ENCODE measurements around the gene FANCD2OS.
A peak's percentile ranks its signal among the peaks of the same experiment; 100 is the strongest.

The FANCD2OS gene, protein sequence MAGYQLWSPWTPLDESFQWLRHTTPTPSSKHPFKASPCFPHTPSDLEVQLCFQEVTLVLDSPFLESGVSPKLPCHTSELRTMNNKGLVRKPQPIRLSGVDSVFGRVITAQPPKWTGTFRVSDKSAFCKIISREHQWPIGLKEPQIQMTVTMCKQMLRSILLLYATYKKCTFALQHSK

DNA sequence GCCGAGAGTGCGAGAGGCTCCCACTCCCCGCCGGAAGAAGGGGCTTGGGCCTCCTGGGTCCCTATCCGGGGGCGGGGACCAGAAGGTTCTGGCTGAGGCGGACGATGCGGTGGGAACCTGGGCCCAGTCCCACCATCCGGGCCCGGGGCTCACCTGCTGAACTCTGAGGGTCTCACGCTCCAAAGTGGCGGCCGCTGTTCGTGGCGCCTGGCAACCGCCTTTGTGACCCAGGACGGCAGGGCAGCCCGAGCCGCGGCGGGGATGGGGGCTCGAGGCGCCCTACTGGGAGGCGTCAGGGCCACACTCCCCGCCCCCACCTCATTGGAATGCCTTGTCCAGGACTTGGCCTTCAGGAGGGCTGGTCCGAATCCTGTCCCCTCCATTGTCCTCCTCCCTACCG is at the start of gene FANCD2OS:
Gene FANCD2OS (minus strand): TSS at position 165 of the 400 bp plus-strand sequence. CDS start 3,481 bp downstream, outside the sequence.
- H3K27me3 ChIP-seq (ENCODE audit: control insufficient read depth, insufficient read depth, low read length), result no peaks in the 10 kb centered on the region
- H3K36me3 ChIP-seq (ENCODE audit: control insufficient read depth, insufficient read depth, low read length), result no peaks in the 10 kb centered on the region
- H3K4me3 ChIP-seq (ENCODE audit: low read depth, low read length), result no peak within 1 kb of the TSS
- no peak within 1 kb of the TSS for H3K9ac ChIP-seq (ENCODE audit: low read depth, low read length)
- H3K4me1 ChIP-seq (ENCODE audit: control insufficient read depth, insufficient read depth, low read length), result no peaks in the 10 kb centered on the region
- no peaks in the 10 kb centered on the region for H3K9me3 ChIP-seq (ENCODE audit: control insufficient read depth, insufficient read depth, low read length)

GRCh38 chr3:10157031-10157430 is 49.0 kb upstream of the FANCD2OS start:
- Histone ChIP-seq H3K4me3 (ENCODE audit: low read depth, low read length) (no peak overlapping the region), H3K27me3 (ENCODE audit: control insufficient read depth, insufficient read depth, low read length) (no peaks in the 10 kb centered on the region), H3K36me3 (ENCODE audit: control insufficient read depth, insufficient read depth, low read length) (no peaks in the 10 kb centered on the region), H3K4me1 (ENCODE audit: control insufficient read depth, insufficient read depth, low read length) (no peaks in the 10 kb centered on the region), H3K9ac (ENCODE audit: low read depth, low read length) (no peak overlapping the region), H3K9me3 (ENCODE audit: control insufficient read depth, insufficient read depth, low read length) (no peaks in the 10 kb centered on the region)

GRCh38 chr3:10155658-10156057 is 47.6 kb upstream of the FANCD2OS start:
- Histone ChIP-seq H3K4me1 (ENCODE audit: control insufficient read depth, insufficient read depth, low read length) (no peaks in the 10 kb centered on the region), H3K9me3 (ENCODE audit: control insufficient read depth, insufficient read depth, low read length) (no peaks in the 10 kb centered on the region), H3K9ac (ENCODE audit: low read depth, low read length) (no peak overlapping the region)

DNA sequence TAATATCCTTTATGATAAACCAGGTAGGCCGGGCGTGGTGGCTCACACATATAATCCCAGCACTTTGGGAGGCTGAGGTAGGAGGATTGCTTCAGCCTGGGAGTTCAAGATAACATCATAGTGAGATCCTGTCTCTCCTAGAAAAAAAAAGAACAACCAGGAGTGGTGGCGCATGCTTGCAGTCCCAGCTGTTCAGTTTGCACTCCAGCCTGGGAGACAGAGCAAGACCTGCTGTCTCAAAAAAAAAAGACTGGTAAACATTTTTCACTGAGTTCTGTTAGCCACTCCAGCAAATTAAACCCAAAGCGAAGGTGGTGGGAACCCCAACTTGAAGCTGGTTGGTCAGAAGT is 47.0 kb upstream of the FANCD2OS start:
- Histone ChIP-seq H3K4me3 (ENCODE audit: low read depth, low read length) (no peak overlapping the region), H3K4me1 (ENCODE audit: control insufficient read depth, insufficient read depth, low read length) (no peaks in the 10 kb centered on the region), H3K9ac (ENCODE audit: low read depth, low read length) (no peak overlapping the region), H3K36me3 (ENCODE audit: control insufficient read depth, insufficient read depth, low read length) (peaks cover 5% of the 10 kb centered on the region), H3K27me3 (ENCODE audit: control insufficient read depth, insufficient read depth, low read length) (no peaks in the 10 kb centered on the region), H3K9me3 (ENCODE audit: control insufficient read depth, insufficient read depth, low read length) (no peaks in the 10 kb centered on the region)

More at GRCh38 chr3:10155658-10156057, 47.6 kb upstream of the FANCD2OS start:
- Histone ChIP-seq H3K27me3 (ENCODE audit: control insufficient read depth, insufficient read depth, low read length) (no peaks in the 10 kb centered on the region), H3K36me3 (ENCODE audit: control insufficient read depth, insufficient read depth, low read length) (peaks cover 3% of the 10 kb centered on the region), H3K4me3 (ENCODE audit: low read depth, low read length) (no peak overlapping the region)

- no peaks in the 10 kb centered on the region for H3K27me3 ChIP-seq (ENCODE audit: control insufficient read depth, insufficient read depth, low read length)
- no peak overlapping the region for H3K4me3 ChIP-seq (ENCODE audit: low read depth, low read length)
- no peaks in the 10 kb centered on the region for H3K9me3 ChIP-seq (ENCODE audit: control insufficient read depth, insufficient read depth, low read length)
- H3K36me3 ChIP-seq (ENCODE audit: control insufficient read depth, insufficient read depth, low read length), result peaks cover 11% of the 10 kb centered on the region
- no peak overlapping the region for H3K9ac ChIP-seq (ENCODE audit: low read depth, low read length)
- no peaks in the 10 kb centered on the region for H3K4me1 ChIP-seq (ENCODE audit: control insufficient read depth, insufficient read depth, low read length)
Measured at GRCh38 chr3:10154335-10155122, 46.5 kb upstream of the FANCD2OS start.

- Histone ChIP-seq H3K9ac (ENCODE audit: low read depth, low read length) (no peak overlapping the region), H3K4me3 (ENCODE audit: low read depth, low read length) (no peak overlapping the region), H3K36me3 (ENCODE audit: control insufficient read depth, insufficient read depth, low read length) (peaks cover 12% of the 10 kb centered on the region), H3K4me1 (ENCODE audit: control insufficient read depth, insufficient read depth, low read length) (no peaks in the 10 kb centered on the region), H3K27me3 (ENCODE audit: control insufficient read depth, insufficient read depth, low read length) (no peaks in the 10 kb centered on the region), H3K9me3 (ENCODE audit: control insufficient read depth, insufficient read depth, low read length) (no peaks in the 10 kb centered on the region)
Measured at GRCh38 chr3:10150987-10151386, 42.9 kb upstream of the FANCD2OS start.

- H3K27me3 ChIP-seq (ENCODE audit: control insufficient read depth, insufficient read depth, low read length), result no peaks in the 10 kb centered on the region
- H3K4me1 ChIP-seq (ENCODE audit: control insufficient read depth, insufficient read depth, low read length), result no peaks in the 10 kb centered on the region
- peaks cover 12% of the 10 kb centered on the region for H3K36me3 ChIP-seq (ENCODE audit: control insufficient read depth, insufficient read depth, low read length)
- H3K9me3 ChIP-seq (ENCODE audit: control insufficient read depth, insufficient read depth, low read length), result no peaks in the 10 kb centered on the region
- H3K4me3 ChIP-seq (ENCODE audit: low read depth, low read length), result no peak overlapping the region
- no peak overlapping the region for H3K9ac ChIP-seq (ENCODE audit: low read depth, low read length)
Measured at GRCh38 chr3:10149226-10149625, 41.2 kb upstream of the FANCD2OS start.

DNA sequence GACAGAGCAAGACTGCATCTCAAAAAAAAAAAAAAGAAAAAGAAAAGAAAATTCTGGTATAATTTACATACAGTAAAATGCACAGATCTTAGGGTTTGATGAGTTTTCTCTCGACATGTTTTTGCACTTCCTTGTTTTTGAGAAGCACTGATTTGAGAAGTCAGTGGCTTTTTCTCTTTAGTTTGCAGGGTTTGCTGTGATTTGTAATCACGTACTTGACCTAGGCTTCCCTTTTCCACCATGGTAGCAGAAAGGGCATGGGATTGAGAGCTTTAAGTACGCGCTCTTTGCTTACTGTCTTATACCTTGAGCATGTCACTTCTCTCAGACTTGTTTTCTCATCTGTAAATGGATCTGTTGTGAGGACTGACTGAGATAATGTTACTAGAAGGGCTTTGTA is 37.6 kb upstream of the FANCD2OS start:
- Histone ChIP-seq H3K4me3 (ENCODE audit: low read depth, low read length) (no peak overlapping the region), H3K9me3 (ENCODE audit: control insufficient read depth, insufficient read depth, low read length) (no peaks in the 10 kb centered on the region), H3K9ac (ENCODE audit: low read depth, low read length) (no peak overlapping the region), H3K27me3 (ENCODE audit: control insufficient read depth, insufficient read depth, low read length) (no peaks in the 10 kb centered on the region), H3K36me3 (ENCODE audit: control insufficient read depth, insufficient read depth, low read length) (peaks cover 10% of the 10 kb centered on the region), H3K4me1 (ENCODE audit: control insufficient read depth, insufficient read depth, low read length) (no peaks in the 10 kb centered on the region)

GRCh38 chr3:10142707-10143560 is 34.9 kb upstream of the FANCD2OS start:
- H3K36me3 ChIP-seq (ENCODE audit: control insufficient read depth, insufficient read depth, low read length), result no peaks in the 10 kb centered on the region
- peak overlapping the region; percentile 83 for H3K4me3 ChIP-seq (ENCODE audit: low read depth, low read length)
- no peaks in the 10 kb centered on the region for H3K9me3 ChIP-seq (ENCODE audit: control insufficient read depth, insufficient read depth, low read length)
- no peaks in the 10 kb centered on the region for H3K27me3 ChIP-seq (ENCODE audit: control insufficient read depth, insufficient read depth, low read length)
- H3K4me1 ChIP-seq (ENCODE audit: control insufficient read depth, insufficient read depth, low read length), result no peaks in the 10 kb centered on the region
- H3K9ac ChIP-seq (ENCODE audit: low read depth, low read length), result no peak overlapping the region

GRCh38 chr3:10140996-10141546 is 33.0 kb upstream of the FANCD2OS start:
- H3K4me3 ChIP-seq (ENCODE audit: low read depth, low read length), result peak overlapping the region; percentile 83
- H3K9ac ChIP-seq (ENCODE audit: low read depth, low read length), result no peak overlapping the region
- H3K4me1 ChIP-seq (ENCODE audit: control insufficient read depth, insufficient read depth, low read length), result no peaks in the 10 kb centered on the region
- H3K9me3 ChIP-seq (ENCODE audit: control insufficient read depth, insufficient read depth, low read length), result no peaks in the 10 kb centered on the region
- no peaks in the 10 kb centered on the region for H3K36me3 ChIP-seq (ENCODE audit: control insufficient read depth, insufficient read depth, low read length)
- H3K27me3 ChIP-seq (ENCODE audit: control insufficient read depth, insufficient read depth, low read length), result no peaks in the 10 kb centered on the region

DNA sequence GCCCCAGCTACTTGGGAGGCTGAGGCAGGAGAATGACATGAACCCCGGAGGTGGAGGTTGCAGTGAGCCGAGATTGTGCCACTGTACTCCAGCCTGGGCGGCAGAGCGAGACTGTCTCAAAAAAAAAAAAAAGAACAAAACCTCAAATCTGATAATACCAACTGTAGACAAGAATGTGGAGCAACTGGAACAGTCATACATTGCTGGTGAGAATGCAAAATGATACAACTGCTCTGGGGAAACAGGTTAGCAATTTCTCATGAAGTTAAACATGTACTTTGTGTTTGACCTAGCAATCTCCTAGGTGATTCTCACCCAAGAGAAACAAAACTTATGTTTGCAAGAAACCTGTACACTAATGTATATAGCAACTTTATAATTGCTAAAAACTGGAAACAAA is 29.1 kb upstream of the FANCD2OS start:
- no peaks in the 10 kb centered on the region for H3K4me1 ChIP-seq (ENCODE audit: control insufficient read depth, insufficient read depth, low read length)

More for the DNA sequence above, 29.1 kb upstream of the FANCD2OS start:
- H3K27me3 ChIP-seq (ENCODE audit: control insufficient read depth, insufficient read depth, low read length), result no peaks in the 10 kb centered on the region
- H3K9me3 ChIP-seq (ENCODE audit: control insufficient read depth, insufficient read depth, low read length), result no peaks in the 10 kb centered on the region
- no peaks in the 10 kb centered on the region for H3K36me3 ChIP-seq (ENCODE audit: control insufficient read depth, insufficient read depth, low read length)
- H3K9ac ChIP-seq (ENCODE audit: low read depth, low read length), result no peak overlapping the region
- H3K4me3 ChIP-seq (ENCODE audit: low read depth, low read length), result no peak overlapping the region
